ENCODE data around the gene HERC6.

DNA sequence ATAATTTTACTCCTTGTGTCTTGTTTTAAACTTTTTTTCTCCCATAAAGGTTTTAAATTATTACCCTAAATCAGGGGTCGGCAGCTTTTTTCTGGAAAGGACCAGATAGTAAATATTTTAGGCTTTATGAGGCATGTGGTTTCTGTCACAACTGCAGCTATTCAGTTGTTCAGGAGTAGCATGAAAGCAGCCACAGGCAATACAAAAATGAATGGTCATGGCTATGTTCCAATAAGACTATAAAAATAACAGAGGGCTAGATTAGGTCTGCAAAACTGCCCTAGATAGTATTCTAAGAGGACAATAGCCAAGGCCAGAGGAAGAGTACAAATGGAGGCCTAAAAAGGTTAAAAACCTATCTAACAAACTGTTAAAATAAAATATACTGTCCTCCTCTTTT is 102.9 kb downstream of the HERC6 start:
- TF ChIP-seq, protein P1, sequence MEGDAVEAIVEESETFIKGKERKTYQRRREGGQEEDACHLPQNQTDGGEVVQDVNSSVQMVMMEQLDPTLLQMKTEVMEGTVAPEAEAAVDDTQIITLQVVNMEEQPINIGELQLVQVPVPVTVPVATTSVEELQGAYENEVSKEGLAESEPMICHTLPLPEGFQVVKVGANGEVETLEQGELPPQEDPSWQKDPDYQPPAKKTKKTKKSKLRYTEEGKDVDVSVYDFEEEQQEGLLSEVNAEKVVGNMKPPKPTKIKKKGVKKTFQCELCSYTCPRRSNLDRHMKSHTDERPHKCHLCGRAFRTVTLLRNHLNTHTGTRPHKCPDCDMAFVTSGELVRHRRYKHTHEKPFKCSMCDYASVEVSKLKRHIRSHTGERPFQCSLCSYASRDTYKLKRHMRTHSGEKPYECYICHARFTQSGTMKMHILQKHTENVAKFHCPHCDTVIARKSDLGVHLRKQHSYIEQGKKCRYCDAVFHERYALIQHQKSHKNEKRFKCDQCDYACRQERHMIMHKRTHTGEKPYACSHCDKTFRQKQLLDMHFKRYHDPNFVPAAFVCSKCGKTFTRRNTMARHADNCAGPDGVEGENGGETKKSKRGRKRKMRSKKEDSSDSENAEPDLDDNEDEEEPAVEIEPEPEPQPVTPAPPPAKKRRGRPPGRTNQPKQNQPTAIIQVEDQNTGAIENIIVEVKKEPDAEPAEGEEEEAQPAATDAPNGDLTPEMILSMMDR (IDR thresholded peaks at IDR 0.05; ENCODE audit: low read length), result no peak
- no peak for TF ChIP-seq EZH2phosphoT487 (IDR thresholded peaks at IDR 0.05; ENCODE audit: low read length)

Measured in MM.1S (cell line).